ENCODE data around the gene CSF1R.

GRCh38 chr5:150075806-150076205 is 10.5 kb downstream of the CSF1R start:
- TF ChIP-seq CTCF (IDR thresholded peaks at IDR 0.05; ENCODE audit: poor library complexity, severe bottlenecking) (no peak), EP300 (conservative IDR thresholded peaks at IDR 0.05; ENCODE audit: poor library complexity, severe bottlenecking) (no peak), EZH2 (IDR thresholded peaks at IDR 0.05; ENCODE audit: borderline replicate concordance, insufficient read depth, low read length, poor library complexity, severe bottlenecking) (no peak)

Data from neural cell (in vitro differentiated cells).